Measurements from ENCODE around the gene HOOK1.

The HOOK1 gene

GRCh38 chr1:59879574-59879973, 64.8 kb downstream of the HOOK1 start:
- no peak overlapping the region for H3K27ac ChIP-seq

GRCh38 chr1:59879996-59880505, 65.3 kb downstream of the HOOK1 start:
- Histone ChIP-seq H3K9me3 (ENCODE audit: control insufficient read depth, low read length) (no peaks in the 10 kb centered on the region), H3K4me3 (ENCODE audit: low read depth, low read length) (no peak overlapping the region), H2AFZ (no peak overlapping the region), H3K36me3 (ENCODE audit: control insufficient read depth, insufficient read depth, low read length) (no peaks in the 10 kb centered on the region), H3K9ac (no peak overlapping the region), H3K4me1 (no peaks in the 10 kb centered on the region), H3K4me2 (ENCODE audit: low read length) (no peak overlapping the region), H3K79me2 (no peaks in the 10 kb centered on the region), H3K27me3 (ENCODE audit: control insufficient read depth, insufficient read depth, low read length) (no peaks in the 10 kb centered on the region), H3K27ac (no peak overlapping the region)
- TF ChIP-seq CTCF (IDR thresholded peaks at IDR 0.05): no peak

More at GRCh38 chr1:59879574-59879973, 64.8 kb downstream of the HOOK1 start:
- H3K79me2 ChIP-seq: no peaks in the 10 kb centered on the region
- no peak overlapping the region for H3K4me3 ChIP-seq (ENCODE audit: low read depth, low read length)
- H3K9ac ChIP-seq: no peak overlapping the region
- H3K36me3 ChIP-seq (ENCODE audit: control insufficient read depth, insufficient read depth, low read length): no peaks in the 10 kb centered on the region
- peak; percentile 28 for TF ChIP-seq CTCF (IDR thresholded peaks at IDR 0.05)
- no peak overlapping the region for H3K4me2 ChIP-seq (ENCODE audit: low read length)
- no peaks in the 10 kb centered on the region for H3K9me3 ChIP-seq (ENCODE audit: control insufficient read depth, low read length)
- no peaks in the 10 kb centered on the region for H3K4me1 ChIP-seq
- H3K27me3 ChIP-seq (ENCODE audit: control insufficient read depth, insufficient read depth, low read length): no peaks in the 10 kb centered on the region
- no peak overlapping the region for H2AFZ ChIP-seq

GRCh38 chr1:59880735-59881134, 66.0 kb downstream of the HOOK1 start:
- H3K9ac ChIP-seq: no peak overlapping the region
- H3K4me3 ChIP-seq (ENCODE audit: low read depth, low read length): no peak overlapping the region
- no peak overlapping the region for H3K27ac ChIP-seq
- no peak for TF ChIP-seq CTCF (IDR thresholded peaks at IDR 0.05)
- no peaks in the 10 kb centered on the region for H3K9me3 ChIP-seq (ENCODE audit: control insufficient read depth, low read length)
- no peaks in the 10 kb centered on the region for H3K27me3 ChIP-seq (ENCODE audit: control insufficient read depth, insufficient read depth, low read length)
- H3K4me1 ChIP-seq: no peaks in the 10 kb centered on the region
- no peak overlapping the region for H2AFZ ChIP-seq
- H3K4me2 ChIP-seq (ENCODE audit: low read length): no peak overlapping the region
- no peaks in the 10 kb centered on the region for H3K79me2 ChIP-seq
- H3K36me3 ChIP-seq (ENCODE audit: control insufficient read depth, insufficient read depth, low read length): no peaks in the 10 kb centered on the region

DNA sequence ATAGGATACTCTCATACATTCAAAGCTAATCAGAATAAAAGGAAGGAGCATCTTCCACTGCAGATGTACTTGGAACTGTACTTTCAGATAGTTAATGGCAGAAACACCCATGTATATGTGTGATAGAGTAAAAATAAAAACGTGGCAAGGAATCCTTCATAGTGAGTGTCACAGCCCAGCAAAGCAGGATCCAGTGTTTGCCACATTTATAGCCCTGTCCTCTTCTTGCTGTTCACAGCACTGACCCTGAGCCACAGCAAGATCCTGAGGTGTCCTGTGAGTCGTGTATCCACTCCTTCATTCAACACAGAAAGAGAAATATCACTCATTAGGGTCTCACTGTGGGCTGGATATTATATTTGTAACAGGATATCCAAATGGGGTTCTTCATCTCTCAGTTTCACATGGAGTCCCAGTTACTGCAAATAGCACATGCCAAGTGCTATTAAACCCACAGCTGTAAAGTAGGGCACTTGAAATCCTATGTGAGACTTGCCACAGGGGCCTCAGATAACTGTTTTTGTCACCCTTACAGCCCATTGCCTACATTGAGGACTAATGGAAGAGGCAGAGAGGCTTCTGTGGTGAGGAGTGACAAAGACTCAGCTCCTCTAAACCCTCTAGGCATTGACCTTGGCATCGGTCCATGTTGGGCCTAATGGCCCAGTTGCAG, 70.5 kb downstream of the HOOK1 start:
- H3K4me1 ChIP-seq: no peaks in the 10 kb centered on the region
- no peaks in the 10 kb centered on the region for H3K79me2 ChIP-seq
- no peaks in the 10 kb centered on the region for H3K9me3 ChIP-seq (ENCODE audit: control insufficient read depth, low read length)
- TF ChIP-seq CTCF (IDR thresholded peaks at IDR 0.05): no peak
- no peaks in the 10 kb centered on the region for H3K27me3 ChIP-seq (ENCODE audit: control insufficient read depth, insufficient read depth, low read length)
- no peak overlapping the region for H3K27ac ChIP-seq
- no peak overlapping the region for H2AFZ ChIP-seq
- H3K36me3 ChIP-seq (ENCODE audit: control insufficient read depth, insufficient read depth, low read length): no peaks in the 10 kb centered on the region
- no peak overlapping the region for H3K9ac ChIP-seq
- H3K4me2 ChIP-seq (ENCODE audit: low read length): no peak overlapping the region
- no peak overlapping the region for H3K4me3 ChIP-seq (ENCODE audit: low read depth, low read length)

Data from parathyroid adenoma (tissue), 2 donors.